GM19351 (cell line): ENCODE measurements around the gene MACROH2A1.

Experiments used
- ATAC-seq: cut with Tn5 transposase; IDR thresholded peaks from one replicate; pipeline ENCODE4 v1.9.1; 2021; ENCODE audit warnings: mild to moderate bottlenecking, moderate library complexity; ENCODE audit not compliant: unreplicated experiment

MACROH2A1 gene

GRCh38 chr5:135398160-135398854 lies 724 bp downstream of the MACROH2A1 start:
- ATAC-seq: peak; percentile 30

GRCh38 chr5:135397084-135397483 lies 1.9 kb downstream of the MACROH2A1 start:
- ATAC-seq: no peak

GRCh38 chr5:135396459-135397055 lies 2.5 kb downstream of the MACROH2A1 start:
- no peak for ATAC-seq

- no peak for ATAC-seq
Measured at GRCh38 chr5:135395866-135396265, 3.2 kb downstream of the MACROH2A1 start.

GRCh38 chr5:135395451-135395850 lies 3.6 kb downstream of the MACROH2A1 start:
- ATAC-seq: no peak

GRCh38 chr5:135394095-135394494 lies 4.9 kb downstream of the MACROH2A1 start:
- ATAC-seq: no peak

- no peak for ATAC-seq
Measured at GRCh38 chr5:135393691-135394090, 5.3 kb downstream of the MACROH2A1 start.

GRCh38 chr5:135393229-135393628 lies 5.8 kb downstream of the MACROH2A1 start:
- no peak for ATAC-seq

GRCh38 chr5:135392256-135392655 lies 6.8 kb downstream of the MACROH2A1 start:
- peak; percentile 42 for ATAC-seq

GRCh38 chr5:135391869-135392255 lies 7.2 kb downstream of the MACROH2A1 start:
- no peak for ATAC-seq

GRCh38 chr5:135391116-135391868 lies 7.7 kb downstream of the MACROH2A1 start:
- ATAC-seq: no peak

- no peak for ATAC-seq
Measured at GRCh38 chr5:135388860-135389435, 10.1 kb downstream of the MACROH2A1 start.

GRCh38 chr5:135387629-135387960 lies 11.4 kb downstream of the MACROH2A1 start:
- no peak for ATAC-seq

GRCh38 chr5:135386886-135387628 lies 12.0 kb downstream of the MACROH2A1 start:
- ATAC-seq: no peak

GRCh38 chr5:135386096-135386495 lies 12.9 kb downstream of the MACROH2A1 start:
- no peak for ATAC-seq

- no peak for ATAC-seq
Measured at GRCh38 chr5:135385576-135385975, 13.5 kb downstream of the MACROH2A1 start.

- ATAC-seq: no peak
Measured at GRCh38 chr5:135384898-135385297, 14.1 kb downstream of the MACROH2A1 start.

- no peak for ATAC-seq
Measured at GRCh38 chr5:135383803-135384495, 15.1 kb downstream of the MACROH2A1 start.

GRCh38 chr5:135382981-135383380 lies 16.1 kb downstream of the MACROH2A1 start:
- no peak for ATAC-seq

- no peak for ATAC-seq
Measured at GRCh38 chr5:135382106-135382790, 16.8 kb downstream of the MACROH2A1 start.
